HCT116 (cell line): ENCODE data around the gene PROM2. TPM values are rescaled to one million over a fixed set of nuclear protein-coding genes. Genes with fewer than 3 reads are reported as not detected.

Experiments
- ATAC-seq: fragments of 200-7000 bp; cut with Tn5 transposase; 2 replicates; pipeline ENCODE4 v1.9.1; 2020; ENCODE audit warnings: mild to moderate bottlenecking, moderate library complexity
- BruUV-seq: library from RNA; stranded (reverse); fragments of 400-500 nt; replicated peaks from 2 replicates; lab custom pipeline; 2021; lab: Mats Ljungman, UMichigan
- CTCF ChIA-PET: fragments of 300-600 bp; sonication (Branson Sonifier 250); formaldehyde crosslinking; loops from one replicate; lab custom pipeline; 2021; ENCODE audit warnings: antibody characterized with exemption; lab: Charles Lee
- POLR2A ChIA-PET: fragments of 300-600, 350-600 bp; sonication (Branson Sonifier 250); formaldehyde crosslinking; loops from one replicate; lab custom pipeline; 2021; ENCODE audit warnings: antibody characterized with exemption; lab: Charles Lee
- RAD21 ChIA-PET, 2 experiments: fragments of 300-600 bp; sonication (Branson Sonifier 250); formaldehyde crosslinking; loops; one replicate each; lab custom pipeline; 2023; ENCODE audit warnings: low total read pairs in 2 of 2; ENCODE audit not compliant: uncharacterized antibody in 2 of 2, unreplicated experiment in 2 of 2, low non-redundant PET in 1 of 2; lab: Charles Lee
- DNase-seq: peaks from one replicate; pipeline ENCODE4 v3.0.0-alpha.2; 2010; ENCODE audit warnings: low read depth, low spot score
- H2AFZ ChIP-seq: fragments of 200-600 bp; shearing (Covaris generic), sonication (generic); 2 replicates; pipeline ENCODE4 v1.6.1; 2017; ENCODE audit warnings: low read depth, mixed run types, mixed read lengths, antibody characterized with exemption, low read length; ENCODE audit not compliant: poor library complexity, severe bottlenecking
- H3K27ac ChIP-seq: 2 replicates; pipeline ENCODE4 v1.5.1; 2012; ENCODE audit warnings: low read depth, low read length
- H3K27me3 ChIP-seq: fragments of 200-600 bp; sonication (generic); 2 replicates; pipeline ENCODE4 v1.6.1; 2016; ENCODE audit warnings: mixed run types, low read length, mixed read lengths; ENCODE audit not compliant: insufficient read depth
- H3K36me3 ChIP-seq, 2 experiments: fragments of 200-500 bp in 1 of 2; fragments of 200-600 bp in 1 of 2; sonication (Bioruptor generic) in 1 of 2; sonication (generic) in 1 of 2; 2 replicates each; pipeline versions ENCODE4 v1.5.1 to v1.6.1; 2014 to 2016; ENCODE audit warnings: low read length in 2 of 2, inconsistent platforms in 1 of 2, mixed read lengths in 1 of 2, mixed run types in 1 of 2; ENCODE audit not compliant: insufficient read depth in 2 of 2, control insufficient read depth in 1 of 2
- H3K4me1 ChIP-seq, 2 experiments: fragments of 200-600 bp in 1 of 2; sonication (generic) in 1 of 2; 2 replicates each; pipeline versions ENCODE4 v1.5.1 to v1.6.1; 2012 to 2017; ENCODE audit warnings: low read length in 2 of 2, inconsistent platforms in 1 of 2, mild to moderate bottlenecking in 1 of 2, mixed read lengths in 1 of 2, mixed run types in 1 of 2, moderate library complexity in 1 of 2; ENCODE audit not compliant: insufficient read depth in 2 of 2, control insufficient read depth in 1 of 2
- H3K4me2 ChIP-seq: fragments of 200-600 bp; sonication (generic); 2 replicates; pipeline ENCODE4 v1.6.1; 2017; ENCODE audit warnings: mixed run types, low read length, mixed read lengths
- H3K4me3 ChIP-seq, 2 experiments: fragments of 200-600 bp in 1 of 2; sonication (generic) in 1 of 2; replicated peaks in 1 of 2; 2 replicates each; pipeline ENCODE4 v1.5.1; 2011 to 2016; ENCODE audit warnings: low read length in 2 of 2, control low read depth in 1 of 2, low read depth in 1 of 2, mild to moderate bottlenecking in 1 of 2, mixed read lengths in 1 of 2, mixed run types in 1 of 2
- H3K79me2 ChIP-seq: fragments of 200-600 bp; sonication (generic); 2 replicates; pipeline ENCODE4 v1.6.1; 2017; ENCODE audit warnings: mild to moderate bottlenecking, mixed run types, low read length, moderate library complexity, mixed read lengths; ENCODE audit not compliant: insufficient read depth
- H3K9ac ChIP-seq: fragments of 200-600 bp; sonication (generic); 2 replicates; pipeline ENCODE4 v1.6.1; 2016; ENCODE audit warnings: low read length, mixed read lengths
- H3K9me2 ChIP-seq: fragments of 200-600 bp; sonication (generic), shearing (Covaris generic); 2 replicates; pipeline ENCODE4 v1.6.1; 2017; ENCODE audit warnings: mixed run types, mild to moderate bottlenecking, moderate library complexity; ENCODE audit not compliant: insufficient read depth
- H3K9me3 ChIP-seq, 2 experiments: fragments of 200-500 bp in 1 of 2; fragments of 200-600 bp in 1 of 2; sonication (Bioruptor generic) in 1 of 2; sonication (generic) in 1 of 2; 2 replicates each; pipeline ENCODE4 v1.6.1; 2014 to 2017; ENCODE audit warnings: low read length in 2 of 2, mixed read lengths in 2 of 2, inconsistent platforms in 1 of 2, low read depth in 1 of 2, mild to moderate bottlenecking in 1 of 2, mixed run types in 1 of 2, moderate library complexity in 1 of 2; ENCODE audit not compliant: control insufficient read depth in 1 of 2, insufficient read depth in 1 of 2
- H4K20me1 ChIP-seq: fragments of 200-600 bp; sonication (generic), shearing (Covaris generic); 2 replicates; pipeline ENCODE4 v1.6.1; 2017; ENCODE audit warnings: mixed run types, mild to moderate bottlenecking, moderate library complexity; ENCODE audit not compliant: insufficient read depth
- CBX3 ChIP-seq: IDR thresholded peaks from 2 replicates; pipeline ENCODE4 v1.6.1; 2012; ENCODE audit warnings: low read depth
- CEBPB ChIP-seq: IDR thresholded peaks from 2 replicates; pipeline ENCODE4 v1.6.1; 2012; ENCODE audit warnings: low read depth
- CTCF ChIP-seq, 3 experiments: fragments of 200-600 bp in 1 of 3; sonication (generic) in 1 of 3; IDR thresholded peaks in 2 of 3; conservative IDR thresholded peaks in 1 of 3; 2 replicates each; pipeline ENCODE4 v1.5.1; 2012 to 2017; ENCODE audit warnings: low read depth in 2 of 3, low read length in 2 of 3, antibody characterized with exemption in 1 of 3, borderline replicate concordance in 1 of 3, control low read depth in 1 of 3, mild to moderate bottlenecking in 1 of 3, mixed read lengths in 1 of 3, mixed run types in 1 of 3, moderate library complexity in 1 of 3; ENCODE audit not compliant: insufficient read depth in 1 of 3
- EGR1 ChIP-seq: IDR thresholded peaks from 2 replicates; pipeline ENCODE4 v1.6.1; 2012; ENCODE audit warnings: low read depth
- EZH2 ChIP-seq: fragments of 200-600 bp; sonication (generic); IDR thresholded peaks from 2 replicates; pipeline ENCODE4 v1.6.1; 2017; ENCODE audit warnings: antibody characterized with exemption, mixed run types
- EZH2phosphoT487 ChIP-seq: fragments of 200-600 bp; IDR thresholded peaks from 2 replicates; pipeline ENCODE4 v1.6.1; 2018; ENCODE audit warnings: antibody characterized with exemption, borderline replicate concordance
- FOSL1 ChIP-seq: IDR thresholded peaks from 2 replicates; pipeline ENCODE4 v1.6.1; 2012; ENCODE audit warnings: low read depth
- JUND ChIP-seq: IDR thresholded peaks from 2 replicates; pipeline ENCODE4 v1.6.1; 2012
- MAX ChIP-seq: IDR thresholded peaks from 2 replicates; pipeline ENCODE4 v1.6.1; 2012
- POLR2A ChIP-seq: IDR thresholded peaks from 2 replicates; pipeline ENCODE4 v1.7.0; 2011; ENCODE audit warnings: borderline replicate concordance; ENCODE audit not compliant: insufficient read depth, insufficient read length; ENCODE audit errors: extremely low read depth
- POLR2AphosphoS5 ChIP-seq: IDR thresholded peaks from 2 replicates; pipeline ENCODE4 v1.6.1; 2011; ENCODE audit warnings: mild to moderate bottlenecking, low read depth, low read length, moderate library complexity
- SIN3A ChIP-seq: IDR thresholded peaks from 2 replicates; pipeline ENCODE4 v1.6.1; 2012; ENCODE audit warnings: low read depth
- SP1 ChIP-seq: IDR thresholded peaks from 2 replicates; pipeline ENCODE4 v1.6.1; 2012; ENCODE audit warnings: low read depth
- YY1 ChIP-seq: IDR thresholded peaks from 2 replicates; pipeline ENCODE4 v1.6.1; 2011; ENCODE audit warnings: low read length, low read depth, moderate library complexity, mild to moderate bottlenecking; ENCODE audit not compliant: insufficient replicate concordance; ENCODE audit errors: extremely low read depth
- ZNF274 ChIP-seq: fragments of 200-500 bp; sonication (Bioruptor generic); IDR thresholded peaks from 2 replicates; pipeline ENCODE4 v1.6.1; 2014; ENCODE audit warnings: mild to moderate bottlenecking, low read depth, low read length, inconsistent platforms
- intact Hi-C: fragments of 100-400 bp; cut with micrococcal nuclease; formaldehyde crosslinking; loops from 2 replicates; pipeline ENCODE4 v1.10.0; 2022
- total RNA-seq: library from RNA; stranded (reverse); gene quantifications from one replicate; pipeline ENCODE4 v1.2.1, GENCODE V29; 2021; ENCODE audit not compliant: unreplicated experiment
- TF ChIP-seq, protein P1 (sequence below): IDR thresholded peaks from 2 replicates; pipeline ENCODE4 v1.6.1; 2012
- TF ChIP-seq, protein P2 (sequence below): IDR thresholded peaks from 2 replicates; pipeline ENCODE4 v1.6.1; 2012; ENCODE audit warnings: low read depth

PROM2 gene
- total RNA-seq, 1 experiment from 2014 or later, result 11.9 TPM

- ChIA-PET POLR2A (no interaction called here), RAD21 (no interaction called here), CTCF (interaction anchor here (0.8 kb wide), 1 partner anchor 64 kb away, joined by 3 read pairs; no protein-coding TSS in a partner anchor)
- intact Hi-C loops, result no loop called here
- ATAC-seq, result no peak
- Histone ChIP-seq H3K9me2 (no peaks in the 10 kb centered on the region), H3K27ac (no peak overlapping the region), H3K79me2 (no peaks in the 10 kb centered on the region), H3K36me3 (no peaks in the 10 kb centered on the region), H3K9me3 (0 out of 4 replicates have a peak, but pooled peaks cover 0 to 6% of the 10 kb centered on the region in 2 experiments), H3K27me3 (no peaks in the 10 kb centered on the region), H4K20me1 (no peaks in the 10 kb centered on the region), H3K4me2 (no peak overlapping the region), H3K9ac (no peak overlapping the region), H2AFZ (no peak overlapping the region), H3K4me1 (peaks cover 3 to 9% of the 10 kb centered on the region in 2 experiments; a peak in 2 of 4 replicates), H3K4me3 (no peak overlapping the region)
- DNase-seq, result no peak
- BruUV-seq, result no TSS peak
- no peak for TF ChIP-seq SP1
- no peak for TF ChIP-seq SIN3A
- TF ChIP-seq POLR2AphosphoS5, result no peak
- no peak for TF ChIP-seq MAX
- TF ChIP-seq CBX3, result no peak
- TF ChIP-seq EZH2phosphoT487, result no peak
- no peak for TF ChIP-seq FOSL1
- TF ChIP-seq EGR1, result no peak
- no peak for TF ChIP-seq YY1
- TF ChIP-seq JUND, result no peak
- TF ChIP-seq ZNF274, result no peak
- TF ChIP-seq, protein P1, sequence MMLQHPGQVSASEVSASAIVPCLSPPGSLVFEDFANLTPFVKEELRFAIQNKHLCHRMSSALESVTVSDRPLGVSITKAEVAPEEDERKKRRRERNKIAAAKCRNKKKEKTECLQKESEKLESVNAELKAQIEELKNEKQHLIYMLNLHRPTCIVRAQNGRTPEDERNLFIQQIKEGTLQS, result no peak
- TF ChIP-seq, all 23 proteins: peak for 0
Measured at GRCh38 chr2:95295376-95295775, 21.1 kb downstream of the PROM2 start.

DNA sequence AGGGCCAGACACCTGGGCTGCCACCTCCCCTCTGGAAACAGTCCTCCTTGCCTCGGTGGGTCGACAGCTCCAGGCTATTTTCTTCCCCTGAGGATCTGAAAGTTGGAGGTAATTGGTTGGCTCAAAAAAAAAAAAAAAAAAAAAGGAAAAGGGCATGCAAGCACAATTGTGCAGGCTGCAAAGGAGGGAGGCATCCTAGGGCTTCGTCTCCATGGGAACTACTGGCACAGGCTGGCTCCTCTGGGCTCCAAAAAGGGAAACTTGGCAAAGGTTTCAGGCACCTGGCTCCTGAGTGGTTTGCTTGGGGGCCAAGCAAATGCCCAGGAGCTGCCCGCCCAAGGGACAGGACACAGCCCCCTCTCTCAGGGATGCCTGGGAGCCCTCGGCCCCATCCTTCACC is 21.8 kb downstream of the PROM2 start:
- H4K20me1 ChIP-seq, result no peaks in the 10 kb centered on the region
- DNase-seq (no peak), ATAC-seq (no peak)
- no peak overlapping the region for H3K27ac ChIP-seq
- H3K36me3 ChIP-seq, result no peaks in the 10 kb centered on the region
- H3K9me3 ChIP-seq, result 0 out of 4 replicates have a peak, but pooled peaks cover 0 to 5% of the 10 kb centered on the region in 2 experiments
- H3K79me2 ChIP-seq, result no peaks in the 10 kb centered on the region
- H3K4me3 ChIP-seq, result no peak overlapping the region
- no peak overlapping the region for H2AFZ ChIP-seq
- POLR2A ChIA-PET, result no interaction called here
- H3K9ac ChIP-seq, result no peak overlapping the region
- no TSS peak for BruUV-seq
- RAD21 ChIA-PET, result no interaction called here
- intact Hi-C loops, result no loop called here
- CTCF ChIA-PET, result interaction anchor here (0.8 kb wide), 1 partner anchor 65 kb away, joined by 3 read pairs; no protein-coding TSS in a partner anchor
- H3K4me2 ChIP-seq, result no peak overlapping the region
- no peaks in the 10 kb centered on the region for H3K9me2 ChIP-seq
- no peaks in the 10 kb centered on the region for H3K27me3 ChIP-seq
- H3K4me1 ChIP-seq, result peaks cover 8 to 9% of the 10 kb centered on the region in 2 experiments; a peak in 3 of 4 replicates
- TF ChIP-seq CTCF (IDR thresholded peaks at IDR 0.05 in 2 of 3, conservative IDR thresholded peaks at IDR 0.05 in 1 of 3; ENCODE audit: borderline replicate concordance in 1 of 3, insufficient read depth in 1 of 3, low read depth in 2 of 3, low read length in 2 of 3) (no peak), YY1 (no peak), POLR2A (no peak), SP1 (no peak), EZH2 (no peak), CEBPB (no peak)
- TF ChIP-seq, protein P2, sequence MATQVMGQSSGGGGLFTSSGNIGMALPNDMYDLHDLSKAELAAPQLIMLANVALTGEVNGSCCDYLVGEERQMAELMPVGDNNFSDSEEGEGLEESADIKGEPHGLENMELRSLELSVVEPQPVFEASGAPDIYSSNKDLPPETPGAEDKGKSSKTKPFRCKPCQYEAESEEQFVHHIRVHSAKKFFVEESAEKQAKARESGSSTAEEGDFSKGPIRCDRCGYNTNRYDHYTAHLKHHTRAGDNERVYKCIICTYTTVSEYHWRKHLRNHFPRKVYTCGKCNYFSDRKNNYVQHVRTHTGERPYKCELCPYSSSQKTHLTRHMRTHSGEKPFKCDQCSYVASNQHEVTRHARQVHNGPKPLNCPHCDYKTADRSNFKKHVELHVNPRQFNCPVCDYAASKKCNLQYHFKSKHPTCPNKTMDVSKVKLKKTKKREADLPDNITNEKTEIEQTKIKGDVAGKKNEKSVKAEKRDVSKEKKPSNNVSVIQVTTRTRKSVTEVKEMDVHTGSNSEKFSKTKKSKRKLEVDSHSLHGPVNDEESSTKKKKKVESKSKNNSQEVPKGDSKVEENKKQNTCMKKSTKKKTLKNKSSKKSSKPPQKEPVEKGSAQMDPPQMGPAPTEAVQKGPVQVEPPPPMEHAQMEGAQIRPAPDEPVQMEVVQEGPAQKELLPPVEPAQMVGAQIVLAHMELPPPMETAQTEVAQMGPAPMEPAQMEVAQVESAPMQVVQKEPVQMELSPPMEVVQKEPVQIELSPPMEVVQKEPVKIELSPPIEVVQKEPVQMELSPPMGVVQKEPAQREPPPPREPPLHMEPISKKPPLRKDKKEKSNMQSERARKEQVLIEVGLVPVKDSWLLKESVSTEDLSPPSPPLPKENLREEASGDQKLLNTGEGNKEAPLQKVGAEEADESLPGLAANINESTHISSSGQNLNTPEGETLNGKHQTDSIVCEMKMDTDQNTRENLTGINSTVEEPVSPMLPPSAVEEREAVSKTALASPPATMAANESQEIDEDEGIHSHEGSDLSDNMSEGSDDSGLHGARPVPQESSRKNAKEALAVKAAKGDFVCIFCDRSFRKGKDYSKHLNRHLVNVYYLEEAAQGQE, result no peak
